ENCODE data around the gene TMEM255B.

The TMEM255B gene

GRCh38 chr13:113860665-113861432 lies 101.8 kb downstream of the TMEM255B start:
- no peak for DNase-seq (ENCODE audit: low read depth in 2 of 2)

DNA sequence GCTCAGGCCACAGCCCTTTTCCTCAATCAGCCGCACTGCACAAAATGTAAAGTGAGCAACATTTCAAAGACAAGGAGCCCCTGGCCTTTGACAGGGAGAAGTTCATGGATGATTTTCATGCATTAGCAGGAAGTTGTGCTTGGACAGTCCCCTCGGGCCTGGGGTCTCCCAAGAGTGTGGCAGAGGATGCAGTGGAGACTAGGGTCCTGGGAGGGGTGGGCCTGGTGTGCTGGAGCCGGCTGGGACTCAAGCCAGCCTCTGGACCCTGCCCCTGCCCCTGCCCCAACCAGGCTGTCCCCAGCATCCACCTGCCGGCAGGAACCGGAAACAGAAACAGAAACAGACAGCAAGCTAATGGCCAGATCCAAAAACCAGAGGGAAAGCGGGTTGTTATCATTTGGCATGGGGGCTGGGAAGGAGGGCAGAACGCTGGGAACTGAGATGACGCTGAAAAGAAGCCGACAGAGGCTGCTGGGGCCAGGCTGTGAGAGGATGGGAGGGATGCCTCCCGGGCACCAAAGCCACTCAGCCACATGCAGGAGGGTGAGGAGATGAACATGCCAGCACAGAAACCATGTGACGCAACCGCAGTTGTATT lies 102.5 kb downstream of the TMEM255B start:
- no peak for DNase-seq (ENCODE audit: low read depth in 2 of 2)

DNA sequence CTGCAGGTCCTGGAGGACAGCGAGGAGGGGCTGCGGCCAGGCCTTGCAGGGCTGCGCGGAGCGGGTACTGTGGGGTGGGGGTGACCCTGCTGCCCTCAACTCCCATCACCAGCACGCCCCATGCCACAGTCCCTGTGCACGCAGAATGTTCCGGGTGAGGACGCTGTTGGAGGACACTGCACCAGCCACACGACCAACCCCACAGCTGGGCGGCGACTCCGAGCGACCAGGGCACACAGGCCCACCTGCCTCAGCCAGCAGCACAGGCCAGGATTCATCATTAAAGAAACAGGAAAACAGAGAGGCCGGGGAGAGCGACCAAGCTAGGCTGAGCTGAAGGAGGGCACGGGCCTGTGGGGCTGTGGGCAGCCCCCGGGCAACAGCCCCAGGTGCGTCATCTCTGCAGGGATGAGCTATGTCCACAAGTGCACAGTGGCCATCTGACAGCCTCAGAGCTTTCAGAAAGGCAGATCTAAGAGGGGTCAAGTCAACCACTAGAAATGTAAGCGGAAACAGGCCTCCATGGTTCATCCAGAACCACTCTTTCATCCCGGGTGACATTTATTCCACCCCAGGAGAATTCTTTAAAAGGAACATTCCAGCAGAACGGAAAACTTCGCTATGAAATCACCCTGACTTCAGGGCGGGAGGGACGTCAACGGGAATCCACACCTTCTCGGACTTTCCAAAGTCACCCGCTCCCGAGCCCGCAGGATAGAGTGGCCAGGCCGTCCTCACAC lies 103.3 kb downstream of the TMEM255B start:
- DNase-seq (ENCODE audit: low read depth in 2 of 2), result no peak

DNA sequence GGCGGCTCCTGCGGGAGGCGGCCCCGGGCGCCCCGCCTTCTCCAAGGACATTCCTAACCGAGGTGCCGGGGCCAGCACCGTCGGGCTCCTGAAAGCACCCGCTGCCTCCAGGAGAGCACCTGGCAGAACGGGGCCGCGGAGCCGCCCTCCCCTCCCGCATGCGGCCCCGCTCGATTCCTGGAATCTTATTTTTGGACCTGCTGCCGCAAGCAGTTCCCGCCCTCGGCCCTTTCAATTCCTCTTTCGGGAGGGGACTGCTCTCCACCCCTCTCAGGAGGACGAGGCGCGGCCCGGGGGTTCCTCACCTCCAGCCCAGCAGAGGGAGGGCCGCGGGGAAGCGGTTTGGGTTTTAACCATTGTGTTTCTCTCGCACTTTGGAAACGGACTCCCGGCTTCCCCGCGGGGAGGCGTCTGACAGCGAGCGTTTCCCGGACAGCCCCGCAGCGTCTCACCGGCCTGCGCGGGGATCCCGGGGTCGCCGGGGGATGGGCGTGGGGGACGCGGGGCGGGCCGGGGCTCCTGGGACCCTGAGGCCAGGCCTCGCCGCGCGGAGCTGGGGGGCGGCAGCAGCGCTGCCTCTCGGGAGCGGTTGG lies 104.0 kb downstream of the TMEM255B start:
- DNase-seq (ENCODE audit: low read depth in 2 of 2), result no peak

- DNase-seq (ENCODE audit: low read depth in 2 of 2), result no peak
Measured at GRCh38 chr13:113863524-113864272, 104.7 kb downstream of the TMEM255B start, which contains the start of gene GAS6. TSS of gene GAS6 (minus strand) at chr13:113864076. CDS start at chr13:113863920, 156 bp downstream.

GRCh38 chr13:113864273-113864890 lies 105.4 kb downstream of the TMEM255B start:
- no peak for DNase-seq (ENCODE audit: low read depth in 2 of 2)

GRCh38 chr13:113865427-113865826 lies 106.4 kb downstream of the TMEM255B start:
- no peak for DNase-seq (ENCODE audit: low read depth in 2 of 2)
